ENCODE measurements around the gene CLASP1. TPM values are rescaled to one million over a fixed set of nuclear protein-coding genes. Genes with fewer than 3 reads are reported as not detected.

The CLASP1 gene
- total and polyA plus RNA-seq, 2 of the 8 experiments (the other 6 are each of a cell fraction or from before 2014, with no cell fraction given), result 7.3 to 53.9 TPM

DNA sequence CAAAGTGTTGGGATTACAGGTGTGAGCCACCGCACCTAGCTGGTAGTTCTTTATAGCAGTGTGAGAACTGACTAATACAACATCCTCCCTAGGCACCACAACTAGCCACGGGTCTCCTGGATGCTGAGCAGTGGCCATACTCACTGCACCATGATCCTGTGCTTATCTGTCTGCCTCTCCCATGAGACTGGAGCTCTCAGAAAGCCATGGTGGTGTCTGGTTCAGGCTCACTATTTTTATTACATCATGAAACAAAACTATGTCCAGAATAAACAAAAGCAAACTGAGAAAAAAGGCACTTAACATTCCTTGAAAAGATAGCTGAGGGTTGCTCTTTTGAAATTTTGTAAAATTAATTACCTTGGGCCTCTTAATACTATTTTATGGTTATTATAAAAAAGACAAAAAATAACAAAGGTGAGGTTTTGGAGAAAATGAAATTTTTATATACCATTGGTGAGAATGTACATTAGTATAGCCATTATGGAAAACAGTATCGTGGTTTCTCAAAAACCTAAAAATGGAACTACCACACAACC is 273.6 kb downstream of the CLASP1 start:
- no peak overlapping the region for H2BK5ac ChIP-seq (ENCODE audit: low read depth, low read length)
- H3K9me3 ChIP-seq (ENCODE audit: insufficient read depth in 2 of 2, low read depth in 1 of 2, low read length in 1 of 2), result no peaks in the 10 kb centered on the region; a peak in 1 of 4 replicates
- H3K56ac ChIP-seq (replicated peaks; ENCODE audit: insufficient read length, low read depth, low read length), result no peak overlapping the region
- no peak overlapping the region for H4K8ac ChIP-seq (ENCODE audit: extremely low read depth, insufficient read depth, low read length)
- H3K4me1 ChIP-seq (replicated peaks in 1 of 4; ENCODE audit: control insufficient read depth in 3 of 4, insufficient read depth in 4 of 4, low read length in 3 of 4), result no peaks in the 10 kb centered on the region
- no peak overlapping the region for H2AK5ac ChIP-seq (ENCODE audit: low read depth, low read length)
- 96% methylated on average over 3 of the region's 3 CpGs; no CpG with 5 or more reads in 1 of the 2 experiments for WGBS, 2 experiments (ENCODE audit: extremely low coverage in 1 of 2, insufficient coverage in 1 of 2, insufficient read length in 1 of 2, insufficient replicate concordance in 2 of 2, low coverage in 1 of 2, low lambda C conversion rate in 2 of 2, missing lambda C conversion rate in 1 of 2)
- no peak for TF ChIP-seq EZH2 (IDR thresholded peaks at IDR 0.05; ENCODE audit: low read depth, low read length, severe bottlenecking)
- no peak for TF ChIP-seq MAFK (IDR thresholded peaks at IDR 0.05; ENCODE audit: low read depth, low read length)
- TF ChIP-seq TBP (IDR thresholded peaks at IDR 0.05; ENCODE audit: low read depth, low read length), result no peak
- TF ChIP-seq PHF8 (conservative IDR thresholded peaks at IDR 0.05; ENCODE audit: low read depth, low read length), result no peak
- no peak for TF ChIP-seq CHD2 (IDR thresholded peaks at IDR 0.05; ENCODE audit: low read length)
- TF ChIP-seq, protein P1, sequence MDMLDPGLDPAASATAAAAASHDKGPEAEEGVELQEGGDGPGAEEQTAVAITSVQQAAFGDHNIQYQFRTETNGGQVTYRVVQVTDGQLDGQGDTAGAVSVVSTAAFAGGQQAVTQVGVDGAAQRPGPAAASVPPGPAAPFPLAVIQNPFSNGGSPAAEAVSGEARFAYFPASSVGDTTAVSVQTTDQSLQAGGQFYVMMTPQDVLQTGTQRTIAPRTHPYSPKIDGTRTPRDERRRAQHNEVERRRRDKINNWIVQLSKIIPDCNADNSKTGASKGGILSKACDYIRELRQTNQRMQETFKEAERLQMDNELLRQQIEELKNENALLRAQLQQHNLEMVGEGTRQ (IDR thresholded peaks at IDR 0.05; ENCODE audit: low read length), result no peak
- no peak for TF ChIP-seq SP2 (IDR thresholded peaks at IDR 0.05; ENCODE audit: low read length)
- no peak for TF ChIP-seq E2F6 (IDR thresholded peaks at IDR 0.05)
- no peaks in the 10 kb centered on the region for H4K20me1 ChIP-seq (replicated peaks in 1 of 2; ENCODE audit: control insufficient read depth in 1 of 2, insufficient read depth in 2 of 2, low read length in 2 of 2)
- H4K5ac ChIP-seq (ENCODE audit: insufficient read length, low read depth, low read length), result no peak overlapping the region
- no peak for DNase-seq (ENCODE audit: low read depth in 1 of 2, low spot score in 2 of 2)
- no peak overlapping the region for H2BK15ac ChIP-seq (ENCODE audit: low read length)
- no peak overlapping the region for H2BK12ac ChIP-seq (ENCODE audit: low read depth, low read length)
- H3K23ac ChIP-seq (ENCODE audit: insufficient read length), result no peak overlapping the region
- no peaks in the 10 kb centered on the region for H3K27me3 ChIP-seq (replicated peaks in 1 of 4; ENCODE audit: control insufficient read depth in 3 of 4, extremely low read depth in 1 of 4, insufficient read depth in 3 of 4, low read length in 3 of 4)
- H3K27ac ChIP-seq (ENCODE audit: low read depth, low read length), result no peak overlapping the region
- H3K18ac ChIP-seq (ENCODE audit: extremely low read depth, low read length), result no peak overlapping the region
- no peak overlapping the region for H3K9ac ChIP-seq (replicated peaks in 1 of 4; ENCODE audit: extremely low read depth in 1 of 4, low read depth in 3 of 4, low read length in 3 of 4)
- peaks cover 0 to 24% (median 12%) of the 10 kb centered on the region in 4 experiments; a peak in 6 of 8 replicates for H3K36me3 ChIP-seq (ENCODE audit: control insufficient read depth in 2 of 4, insufficient read depth in 4 of 4, low read length in 3 of 4)
- H3K14ac ChIP-seq (ENCODE audit: insufficient read length), result no peak overlapping the region
- CTCF ChIA-PET (ENCODE audit: partially characterized antibody), result interaction anchor here (0.6 to 1.4 kb wide), 3 partner anchors 9 to 21 kb away, joined by 3 to 5 read pairs (median 3); no protein-coding TSS in a partner anchor
- no peak overlapping the region for H3K4ac ChIP-seq (replicated peaks; ENCODE audit: insufficient read length, low read depth, low read length)
- no peaks in the 10 kb centered on the region for H3K79me1 ChIP-seq (ENCODE audit: low read depth, low read length)
- H4K91ac ChIP-seq (replicated peaks; ENCODE audit: insufficient read length, low read length), result no peak overlapping the region
- no peaks in the 10 kb centered on the region for H3K23me2 ChIP-seq (ENCODE audit: low read depth, low read length)
- H3K4me3 ChIP-seq (ENCODE audit: extremely low read depth in 1 of 4, insufficient read depth in 2 of 4, low read depth in 3 of 4, low read length in 4 of 4), result no peak overlapping the region
- no peaks in the 10 kb centered on the region for H3K79me2 ChIP-seq (ENCODE audit: control insufficient read depth in 1 of 2, insufficient read depth in 2 of 2, low read length in 2 of 2)
- POLR2A ChIA-PET (ENCODE audit: partially characterized antibody), result no interaction called here
- H2AFZ ChIP-seq (ENCODE audit: low read length), result no peak overlapping the region
- no peak overlapping the region for H3K4me2 ChIP-seq (ENCODE audit: insufficient read depth in 1 of 2, low read depth in 2 of 2, low read length in 2 of 2)
- H2BK20ac ChIP-seq (ENCODE audit: low read length), result no peak overlapping the region
- FAIRE-seq, result no peak
- no peak overlapping the region for H2BK120ac ChIP-seq (replicated peaks; ENCODE audit: low read depth, low read length)

Data from H1 (cell line).